Muscle of back (tissue), 11 donors: Measurements from ENCODE around the gene XIRP1. TPM values are rescaled to one million over a fixed set of nuclear protein-coding genes. Genes with fewer than 3 reads are reported as not detected.
A peak's percentile ranks its signal among the peaks of the same experiment; 100 is the strongest.
"Not testable (repeated sequence)": the region's sequence is repeated elsewhere in the genome, so short reads cannot be mapped to it uniquely, and the experiment has no call there.

Source experiments
- DNase-seq, 3 donors: peaks; one replicate each; pipeline versions ENCODE4 v3.0.0 to v3.0.0-alpha.2; 2013
- polyA plus RNA-seq, 10 donors: library from polyadenylated mRNA; unstranded; fragments of 120-200 nt; gene quantifications; one replicate each; pipeline ENCODE4 v1.2.1, GENCODE V29; 2013; ENCODE audit not compliant: insufficient read length in 10 of 10

Gene XIRP1
- polyA plus RNA-seq, 10 donors: 45.2 to 483 (median 169) TPM

DNA sequence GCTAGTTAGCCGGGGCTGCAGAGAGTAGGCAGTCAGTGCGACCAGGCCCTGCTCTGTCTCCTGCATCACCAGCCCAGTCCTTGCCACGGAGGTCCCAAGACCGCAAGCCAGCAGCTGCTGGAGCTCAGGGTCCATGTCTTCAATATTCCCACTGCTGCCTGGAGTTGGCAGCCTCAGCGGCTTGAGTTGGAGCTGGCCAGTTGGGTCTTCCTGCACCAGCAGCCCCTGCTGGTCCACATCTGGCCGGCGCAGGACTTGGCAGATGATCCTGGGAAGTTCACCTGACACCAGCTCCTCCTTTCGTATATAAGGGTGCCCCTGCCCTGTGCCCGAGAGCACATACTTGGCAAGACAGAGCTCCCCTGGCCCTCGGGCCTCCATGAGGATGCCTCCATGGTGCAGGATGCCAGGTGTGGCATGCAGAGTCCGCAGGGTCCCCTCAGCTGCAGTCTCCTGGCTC, 5.7 kb downstream of the XIRP1 start:
- DNase-seq: no peak

DNA sequence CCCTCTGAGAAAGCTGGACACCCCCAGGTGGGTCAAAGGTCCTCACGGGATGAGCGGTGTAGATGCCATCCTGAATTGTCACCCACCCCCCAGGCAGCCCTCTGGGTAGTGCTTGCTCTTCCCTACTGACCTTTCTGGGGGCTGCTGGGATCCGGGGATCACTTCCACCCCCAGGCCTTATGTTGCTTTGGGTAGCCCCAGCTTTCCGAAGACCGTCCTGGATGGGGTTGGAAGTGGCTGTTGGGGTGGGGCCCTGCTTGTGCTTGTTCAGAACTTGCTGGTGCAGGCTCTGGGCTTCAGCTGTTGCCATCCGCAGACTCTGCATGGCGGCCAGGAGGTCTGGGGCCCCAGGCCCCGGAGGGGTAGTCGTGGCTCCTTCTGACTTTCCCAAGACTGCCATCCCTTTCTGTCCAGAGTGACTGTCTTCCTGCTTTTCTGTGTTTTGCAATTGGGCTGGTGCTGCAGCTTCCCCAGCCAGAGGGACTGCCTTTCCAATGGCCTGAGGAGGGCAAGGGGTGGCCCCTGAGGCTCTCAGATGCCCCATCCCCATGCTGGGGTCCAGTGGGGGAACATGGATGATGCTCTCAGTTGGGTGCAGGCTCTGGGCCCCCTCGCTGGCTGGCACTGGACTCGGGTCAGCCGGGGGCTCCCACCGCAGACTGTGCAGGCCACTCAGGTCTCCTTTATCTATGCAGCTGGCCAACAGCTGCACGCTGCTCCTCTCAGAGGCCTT, 6.3 kb downstream of the XIRP1 start:
- no peak for DNase-seq

DNA sequence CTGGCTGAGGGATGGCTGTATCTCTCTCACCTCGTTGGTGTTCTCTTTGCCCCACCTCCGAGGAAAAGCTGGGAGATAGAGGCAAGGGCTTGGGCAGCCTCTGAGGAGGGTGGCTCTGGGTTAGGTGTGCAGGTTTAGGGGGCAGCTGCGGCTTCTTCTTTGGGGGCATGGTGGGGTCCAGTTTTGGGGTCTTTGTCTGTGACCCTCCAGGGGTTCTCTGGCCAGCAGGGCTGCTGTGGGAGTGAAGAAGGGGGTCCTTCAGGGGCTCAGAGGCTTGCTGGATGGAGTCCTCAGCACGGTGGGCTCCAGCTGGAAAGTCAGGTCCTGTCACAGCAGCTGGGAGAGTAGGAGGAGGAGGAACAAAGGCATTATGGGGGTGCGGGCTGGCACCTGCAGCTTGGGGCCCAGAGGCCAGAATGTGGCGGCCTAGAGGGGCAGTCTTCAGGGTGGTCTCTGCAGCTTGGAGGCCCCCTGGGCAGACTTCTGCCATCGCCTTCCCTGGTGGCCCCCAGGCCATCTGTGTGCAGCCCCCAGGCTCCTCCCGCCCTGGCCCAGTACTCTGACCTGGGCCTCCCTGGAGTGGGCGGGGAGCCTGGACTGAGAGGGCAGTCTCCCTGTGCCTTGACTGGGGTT, 7.0 kb downstream of the XIRP1 start:
- DNase-seq: no peak

DNA sequence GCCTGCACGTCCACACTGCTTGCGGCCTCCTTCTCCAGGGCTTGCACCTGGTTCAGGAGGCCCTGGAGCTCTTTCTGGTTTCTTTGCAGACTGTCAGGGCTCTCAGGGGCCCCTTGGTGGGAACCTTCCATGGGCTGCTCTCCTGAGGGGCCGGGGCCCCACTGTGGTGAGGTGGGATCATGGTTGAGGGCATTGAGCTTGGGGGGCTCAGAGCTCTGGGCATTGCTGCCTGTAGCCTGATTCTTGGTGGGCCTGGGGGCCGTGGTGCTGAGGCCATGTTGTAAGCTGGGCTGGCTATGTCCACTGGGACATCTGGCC, 7.5 kb downstream of the XIRP1 start:
- no peak for DNase-seq

DNA sequence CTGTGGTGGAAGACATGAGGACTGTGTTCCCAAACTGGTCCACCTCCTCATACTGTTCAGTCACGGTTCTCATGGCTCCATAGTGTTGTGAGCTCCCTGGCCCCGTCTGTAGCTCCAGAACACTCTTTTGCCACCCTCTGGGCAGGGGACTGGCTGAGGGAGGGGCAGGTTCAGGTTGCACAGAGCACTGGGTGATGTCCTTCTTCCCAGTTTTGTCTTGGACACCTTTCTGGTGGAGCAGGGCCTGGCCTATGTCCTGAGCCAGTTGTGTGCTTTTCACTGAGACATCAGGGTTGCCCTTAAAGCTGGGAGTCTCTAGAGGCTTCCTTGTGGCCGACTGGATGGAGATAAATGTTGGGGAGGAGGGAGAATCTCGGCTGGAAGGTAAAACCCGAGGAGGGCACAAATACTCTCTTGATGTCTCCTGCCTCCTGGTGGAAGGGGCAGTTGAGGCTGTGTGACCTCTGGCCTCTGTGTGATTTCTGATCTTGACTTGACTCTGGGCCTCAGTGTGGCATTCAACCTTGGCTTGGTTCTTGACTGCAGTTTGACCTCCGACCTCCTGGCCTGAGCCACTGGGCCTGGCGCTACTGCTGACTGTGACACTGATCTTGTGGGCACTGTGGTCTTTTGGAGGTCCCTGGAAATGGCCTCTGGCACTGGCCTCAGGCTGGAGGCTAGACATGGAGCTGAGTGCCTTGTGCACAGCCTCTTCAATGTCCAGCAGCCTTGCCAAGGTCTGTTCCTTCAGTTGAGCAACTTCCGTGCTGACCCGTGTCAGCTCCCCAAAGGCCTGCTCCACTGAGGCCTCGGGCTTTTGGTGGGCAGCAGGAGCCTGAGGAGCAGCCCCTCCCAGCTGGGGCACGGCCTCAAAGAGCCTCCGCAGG, 8.1 kb downstream of the XIRP1 start:
- DNase-seq: no peak

DNA sequence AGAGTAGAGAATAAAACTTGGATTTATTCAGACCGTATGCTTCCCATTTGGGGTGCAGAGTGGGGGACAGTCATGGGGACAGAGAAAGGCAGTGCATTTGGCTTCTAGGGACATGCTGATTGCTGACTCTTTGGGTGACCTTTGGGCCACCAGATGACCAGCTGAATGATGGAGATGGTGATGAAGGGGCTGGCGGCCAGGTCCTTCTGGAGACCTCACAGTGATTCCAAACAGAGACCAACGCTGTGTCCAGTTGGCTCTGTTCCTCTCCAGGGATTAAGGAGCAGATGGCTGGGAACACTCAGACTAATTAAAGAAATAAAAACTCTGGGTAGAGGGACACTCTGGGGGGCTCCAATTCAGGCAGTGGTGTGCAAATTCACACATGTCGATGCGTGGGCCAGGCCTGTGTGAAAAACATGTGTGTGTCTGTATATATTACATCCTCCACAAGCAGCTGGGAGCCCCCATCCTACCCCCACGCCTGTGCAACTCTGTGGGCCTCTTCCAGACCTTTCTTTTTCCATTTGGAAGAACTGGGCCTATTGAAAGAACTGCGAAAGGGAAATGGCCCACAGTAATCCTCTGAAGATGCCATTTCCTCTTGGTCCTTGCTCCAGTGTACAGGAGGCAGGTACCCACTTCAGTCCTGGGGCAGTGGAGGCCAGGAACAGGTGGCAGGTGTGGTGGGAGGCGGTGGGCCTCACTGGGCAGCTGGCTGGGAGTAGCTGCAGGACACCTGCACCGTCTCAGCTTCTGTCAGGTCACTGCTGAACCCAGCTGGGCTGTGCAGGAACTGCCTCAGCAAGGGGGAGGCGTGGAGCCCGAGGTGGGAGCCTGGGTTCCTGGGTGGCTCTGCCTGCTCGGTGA, 8.9 kb downstream of the XIRP1 start:
- DNase-seq: peak in 1 of 3 donors; percentile 73

DNA sequence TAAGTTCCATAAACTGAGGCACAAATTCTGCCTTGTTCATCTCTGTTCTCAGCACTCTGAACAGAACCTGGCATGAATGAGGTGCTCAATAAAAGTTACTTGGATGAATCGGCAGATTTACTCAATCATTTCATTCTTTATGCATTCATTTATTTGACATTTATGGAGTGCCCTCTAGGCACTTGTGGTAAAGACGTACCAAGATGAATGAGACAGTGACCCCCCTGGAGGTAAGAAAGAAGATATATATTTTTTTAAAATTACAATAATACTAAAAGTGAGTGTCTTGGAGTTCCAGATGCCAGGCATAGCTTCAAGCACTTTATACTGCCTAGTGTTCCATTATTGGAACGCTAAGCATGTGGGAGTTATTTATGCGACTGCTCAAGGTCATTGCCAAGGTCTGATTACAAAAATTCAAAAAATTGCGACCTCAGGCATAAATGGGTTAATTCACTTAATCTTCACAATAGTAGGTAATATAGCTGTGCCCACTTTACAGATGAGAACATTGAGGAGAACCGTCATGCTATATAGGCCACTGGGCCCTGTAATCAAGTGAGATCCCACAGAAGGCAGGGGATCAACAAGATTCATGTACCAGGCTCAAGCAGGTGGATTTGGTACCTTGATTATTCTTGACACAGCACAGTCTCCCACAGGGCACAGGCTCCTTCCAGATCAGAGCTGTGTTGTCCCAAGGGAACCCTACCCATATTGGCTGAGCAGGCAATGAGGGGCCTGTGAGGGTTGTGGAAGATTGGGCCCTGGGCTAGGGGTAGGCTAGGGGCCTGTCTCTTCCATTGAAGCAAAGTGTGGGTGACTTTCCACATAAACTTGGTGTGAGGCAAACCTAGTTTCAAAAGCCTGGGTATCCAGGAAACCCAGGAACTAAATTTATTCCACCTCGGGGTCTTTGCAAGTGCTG, 10.7 kb downstream of the XIRP1 start:
- DNase-seq: no peak

DNA sequence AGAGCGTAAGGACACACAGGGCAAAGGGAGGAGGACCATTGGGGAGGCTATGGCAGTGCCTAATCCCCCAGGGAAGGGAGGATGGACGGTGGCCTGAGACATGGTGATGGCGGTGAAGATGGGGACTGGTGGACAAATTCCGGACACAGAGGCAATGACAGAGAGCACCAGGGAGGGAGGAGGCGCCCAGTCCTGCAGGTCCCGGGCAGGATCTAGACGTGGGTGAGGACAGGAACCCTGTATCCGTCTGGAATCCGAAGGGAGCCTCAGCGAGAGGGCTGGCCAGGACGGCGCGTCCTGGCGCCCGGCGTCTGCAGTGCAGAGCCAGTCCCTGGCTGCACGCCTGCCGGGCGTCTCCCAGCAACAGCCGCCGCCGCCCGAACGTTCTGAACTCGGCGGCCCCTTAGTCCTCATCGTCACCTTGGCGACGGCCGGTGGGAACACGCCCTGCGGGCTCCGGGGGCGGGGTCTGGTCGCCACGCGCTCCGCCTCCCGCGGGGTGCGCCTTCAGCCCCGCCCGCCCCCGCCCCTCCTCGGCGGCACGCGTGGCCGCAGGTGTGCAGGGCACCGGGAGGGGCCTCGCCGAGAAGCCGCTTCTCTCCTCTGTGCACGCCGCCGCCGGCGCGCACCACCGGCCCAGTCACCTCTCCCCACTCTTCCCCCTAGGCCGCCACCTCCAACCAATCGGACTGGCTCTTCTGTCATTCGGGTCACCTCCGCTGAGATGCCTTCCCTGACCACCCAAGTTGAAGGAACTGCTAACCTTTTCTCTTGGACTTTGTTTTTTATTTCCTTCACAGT, 11.6 kb downstream of the XIRP1 start:
- DNase-seq: peak; percentile 74 to 93 (median 89)

DNA sequence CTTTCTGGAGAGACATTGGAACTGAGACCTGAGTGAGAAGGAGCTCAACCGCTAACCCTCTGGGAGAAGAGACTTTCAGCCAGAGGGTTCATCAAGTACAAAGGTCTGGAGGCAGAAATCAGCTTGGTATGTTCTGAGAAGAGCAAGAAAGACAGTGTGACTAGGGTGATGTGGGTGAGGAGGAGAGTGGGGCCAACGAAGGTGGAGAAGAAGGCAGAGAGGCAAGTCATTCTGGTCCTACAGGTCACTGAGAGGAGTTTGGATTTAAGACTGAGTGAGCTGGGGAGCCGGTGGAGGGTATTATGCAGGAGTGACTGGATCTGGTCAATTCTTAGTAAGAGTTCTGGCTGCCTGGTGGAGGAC, 12.2 kb downstream of the XIRP1 start:
- no peak for DNase-seq

DNA sequence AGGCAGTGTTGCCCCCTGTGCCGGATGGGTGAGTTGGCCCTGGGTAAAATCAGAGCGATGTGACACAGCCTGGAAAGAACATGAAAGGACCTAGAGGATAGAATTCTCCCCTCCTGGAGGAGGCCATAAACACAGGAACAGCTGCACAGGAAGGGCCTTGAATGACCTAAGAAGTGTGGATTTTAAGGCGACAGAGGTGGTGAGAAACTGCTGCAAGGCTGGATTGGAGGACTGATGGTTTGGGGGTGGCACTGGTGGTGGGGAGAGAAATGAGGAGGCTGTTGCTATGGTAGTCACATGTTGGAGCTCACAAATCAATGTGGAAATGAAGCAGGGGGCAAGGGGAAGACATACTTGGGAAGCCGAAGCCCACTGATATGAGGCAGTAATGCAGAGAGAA, 13.8 kb downstream of the XIRP1 start:
- peak in 1 of 3 donors; percentile 67 for DNase-seq

DNA sequence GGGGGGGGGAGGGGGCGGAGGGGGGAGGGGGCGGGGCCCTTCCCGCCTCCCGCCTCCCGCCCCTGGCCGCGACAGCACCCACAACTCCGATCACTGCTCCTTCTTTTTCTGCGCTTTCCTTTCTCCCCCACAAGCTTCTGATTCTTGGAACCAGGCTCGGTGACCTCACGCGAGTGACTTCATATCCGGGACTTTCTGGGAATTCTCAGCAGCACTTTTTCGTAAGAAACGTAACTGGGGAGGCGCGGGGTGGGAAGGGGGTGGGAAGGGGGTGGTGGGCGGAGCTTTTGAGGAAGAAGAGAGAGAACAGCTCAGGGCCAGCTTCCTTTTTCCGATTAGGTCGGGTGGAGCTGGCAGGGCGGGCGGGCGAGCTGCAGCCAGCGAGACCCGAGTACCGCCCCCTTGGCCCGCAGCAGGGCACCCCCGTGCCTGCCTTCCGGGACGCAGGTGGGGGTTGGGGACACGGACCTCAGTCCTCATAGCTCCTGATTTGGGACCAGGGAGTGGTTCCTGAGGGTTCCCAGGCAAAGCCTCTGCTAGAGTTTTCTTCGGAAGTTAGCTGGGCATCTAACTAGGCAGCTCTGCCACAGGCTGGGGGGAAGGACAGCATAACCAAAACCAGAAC, 14.6 kb downstream of the XIRP1 start:
- peak; percentile 94 to 96 (median 94) for DNase-seq

DNA sequence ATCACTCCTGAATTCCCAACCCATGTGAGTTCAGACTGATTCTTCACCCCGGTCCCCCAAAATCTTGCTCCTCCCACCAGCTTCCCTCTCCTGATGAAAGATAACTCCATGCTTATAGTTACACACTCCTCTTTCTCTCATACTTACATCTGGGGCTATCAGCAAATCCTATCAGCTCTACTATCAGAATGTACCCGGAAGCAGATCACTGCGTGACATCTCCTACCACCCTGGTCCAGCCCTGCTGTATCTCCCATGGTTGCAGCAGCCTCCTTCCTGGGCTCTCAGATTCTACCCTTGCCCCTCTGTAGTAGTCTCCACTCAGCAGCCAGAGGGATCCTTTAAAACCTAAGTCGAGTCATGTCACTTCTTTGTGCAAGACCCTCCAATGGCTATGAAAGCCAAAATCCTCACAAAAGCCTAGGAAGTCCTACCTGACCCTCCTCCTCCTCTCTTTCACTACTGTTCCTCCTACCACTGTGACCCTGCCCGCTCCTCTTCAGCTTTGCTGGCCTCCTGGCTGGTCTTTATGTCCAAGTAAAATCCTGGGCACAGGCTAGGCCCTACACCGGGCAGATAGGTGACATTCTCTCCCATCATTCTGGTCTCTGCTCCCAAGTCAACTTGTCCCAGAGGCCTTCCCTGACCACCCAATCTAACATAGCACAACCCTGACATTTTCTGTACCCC, 16.2 kb downstream of the XIRP1 start:
- no peak for DNase-seq

DNA sequence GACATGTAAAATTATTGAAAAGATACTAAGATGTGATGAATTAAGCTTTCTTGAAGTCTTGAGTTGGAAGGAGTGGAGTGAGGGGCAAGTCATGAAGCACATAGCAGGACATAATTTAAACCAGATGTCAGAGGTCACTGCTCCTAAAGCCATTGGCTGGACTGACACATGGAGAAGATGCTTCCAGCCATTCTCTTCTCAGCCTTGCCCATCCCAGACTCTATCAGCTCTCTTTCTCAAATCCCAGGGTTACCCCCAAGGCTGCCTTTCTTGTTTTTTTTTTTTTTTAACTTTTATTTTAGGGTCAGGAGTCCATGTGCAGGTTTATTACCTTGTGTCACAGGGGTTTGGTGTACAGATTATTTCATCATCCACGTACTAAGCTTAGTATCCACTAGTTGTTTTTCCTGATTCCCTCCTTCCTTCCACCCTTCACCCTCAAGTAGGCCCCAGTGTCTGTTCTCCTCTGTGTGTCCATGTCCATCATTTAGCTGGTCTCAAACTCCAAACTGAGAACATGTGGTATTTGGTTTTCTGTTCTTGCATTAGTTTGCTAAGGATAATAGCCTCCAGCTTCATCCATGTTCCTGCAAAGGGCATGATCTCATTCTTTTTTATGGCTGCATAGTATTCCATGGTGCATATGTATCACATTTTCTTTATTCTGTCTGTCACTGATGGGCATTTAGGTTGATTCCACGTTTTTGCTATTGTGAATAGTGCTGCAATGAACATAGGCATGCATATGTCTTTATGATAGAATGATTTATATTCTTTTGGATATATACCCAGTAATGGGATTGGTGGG, 18.9 kb downstream of the XIRP1 start:
- DNase-seq: no peak

DNA sequence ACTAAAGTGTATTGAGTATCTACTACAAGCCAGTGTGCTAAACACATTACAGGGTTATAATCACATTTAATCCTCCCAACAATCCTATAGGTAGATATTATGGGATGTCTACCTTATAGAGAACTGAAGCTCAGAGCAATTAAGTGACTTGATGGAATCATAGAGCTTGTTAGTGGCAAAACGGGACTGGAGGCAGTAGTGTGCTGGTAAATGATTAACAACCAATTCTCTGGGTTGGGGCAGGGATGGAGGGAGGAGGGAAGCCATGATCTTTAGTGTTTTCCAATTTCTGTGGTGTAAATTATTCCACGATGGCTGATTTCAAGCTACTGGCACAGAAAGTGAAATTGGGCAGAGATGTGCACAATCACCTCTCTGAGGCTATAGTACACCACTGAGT, 20.5 kb downstream of the XIRP1 start:
- DNase-seq: no peak

DNA sequence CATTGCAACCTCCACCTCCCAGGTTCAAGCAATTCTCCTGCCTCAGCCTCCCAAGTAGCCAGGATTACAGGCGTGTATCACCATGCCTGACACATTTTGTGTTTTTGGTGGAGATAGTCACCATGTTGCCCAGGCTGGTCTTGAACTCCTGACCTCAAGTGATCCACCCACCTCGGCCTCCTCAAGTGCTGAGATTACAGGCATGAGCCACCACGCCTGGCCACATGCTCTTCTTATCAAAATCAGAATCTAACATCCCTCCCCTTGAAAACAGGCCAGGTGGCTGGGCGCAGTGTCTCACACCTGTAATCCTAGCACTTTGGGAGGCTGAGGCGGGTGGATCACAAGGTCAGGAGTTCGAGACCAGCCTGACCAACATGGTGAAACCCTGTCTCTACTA, 21.5 kb downstream of the XIRP1 start:
- not testable (repeated sequence) for DNase-seq

DNA sequence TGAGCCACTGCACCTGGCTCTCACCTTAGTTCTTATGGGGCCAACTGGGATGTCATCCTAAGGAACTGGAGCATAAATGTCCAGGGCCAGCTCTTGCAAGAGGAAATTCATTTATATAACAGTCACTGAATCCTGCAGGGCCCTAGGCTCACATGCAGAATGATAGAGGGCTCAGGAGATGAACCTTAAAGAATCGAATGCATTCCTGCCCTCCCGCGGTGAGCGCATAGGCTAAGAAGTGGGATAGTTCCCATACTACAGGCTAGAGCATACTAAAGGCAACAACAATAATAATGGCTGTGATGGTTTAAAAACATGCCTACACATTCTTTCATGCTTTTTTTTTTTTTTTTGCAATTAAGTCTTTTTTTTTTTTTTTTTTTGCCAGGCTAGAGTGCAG, 21.9 kb downstream of the XIRP1 start:
- DNase-seq: no peak

DNA sequence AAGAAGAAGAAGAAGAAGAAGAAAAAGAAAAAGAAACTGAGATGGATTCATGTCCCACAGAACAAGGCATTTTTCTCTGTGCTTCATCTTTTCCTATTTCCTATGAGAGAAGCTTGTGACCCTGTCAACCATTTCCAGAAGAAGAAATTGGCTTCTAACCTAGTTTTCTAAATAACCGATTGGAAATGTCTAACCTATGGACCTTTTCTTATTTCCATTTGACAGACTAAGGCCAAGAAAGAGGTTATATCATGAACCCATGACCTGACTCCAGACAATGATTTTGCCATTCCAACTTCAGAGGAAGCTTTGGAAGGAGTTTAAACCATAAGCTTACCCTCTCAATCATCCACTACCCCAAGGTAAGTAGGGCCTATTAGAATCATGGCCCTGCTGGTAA, 22.7 kb downstream of the XIRP1 start:
- no peak for DNase-seq
